T1000 (cell line): ENCODE measurements around the gene LIX1.
"Not testable (repeated sequence)": the region's sequence is repeated elsewhere in the genome, so short reads cannot be mapped to it uniquely, and the experiment has no call there.

Experiments used
- DNase-seq: peaks from one replicate; lab custom pipeline; 2025; ENCODE audit warnings: mixed read lengths; lab: John Stamatoyannopoulos, UW

The LIX1 gene

DNA sequence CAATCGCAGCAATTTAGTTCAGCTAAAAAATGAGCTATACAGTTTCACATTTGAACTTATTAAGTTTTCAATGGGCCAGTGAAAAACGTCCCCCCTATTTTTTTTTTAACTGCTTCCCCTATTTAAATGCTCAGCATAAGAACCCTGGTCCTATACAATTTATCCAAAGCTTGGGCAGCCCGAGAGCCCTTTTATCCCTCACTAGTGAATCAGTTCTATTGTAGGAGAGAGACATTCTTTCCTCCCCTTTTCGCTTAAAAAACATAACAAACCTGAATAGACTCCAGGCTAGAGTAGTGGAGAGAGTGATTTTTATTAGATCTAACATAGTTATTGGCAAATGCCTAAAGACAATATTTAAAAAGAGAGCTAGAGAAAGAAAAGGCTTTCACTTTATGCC lies 1.4 kb downstream of the LIX1 start:
- DNase-seq = no peak

DNA sequence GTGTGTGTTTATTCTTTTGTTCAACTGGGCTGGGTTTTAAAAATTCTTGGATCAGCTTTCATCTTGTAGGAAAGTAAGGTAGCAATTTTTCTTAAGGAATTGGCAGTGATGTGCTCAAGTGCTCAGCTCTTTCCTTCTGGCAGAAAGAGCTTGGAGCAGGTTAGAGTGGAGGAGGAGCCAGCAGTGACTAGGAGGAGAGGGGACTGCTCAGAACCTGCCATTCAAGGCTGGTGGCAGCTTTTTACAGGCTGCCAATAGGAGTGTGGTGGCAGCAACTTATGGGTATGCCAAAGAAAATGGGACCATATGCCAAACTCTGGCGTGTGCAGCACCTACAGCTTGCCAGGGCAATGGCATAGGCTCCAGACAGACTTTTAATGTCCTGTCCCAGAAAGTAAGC lies 2.2 kb downstream of the LIX1 start:
- DNase-seq = not testable (repeated sequence)

DNA sequence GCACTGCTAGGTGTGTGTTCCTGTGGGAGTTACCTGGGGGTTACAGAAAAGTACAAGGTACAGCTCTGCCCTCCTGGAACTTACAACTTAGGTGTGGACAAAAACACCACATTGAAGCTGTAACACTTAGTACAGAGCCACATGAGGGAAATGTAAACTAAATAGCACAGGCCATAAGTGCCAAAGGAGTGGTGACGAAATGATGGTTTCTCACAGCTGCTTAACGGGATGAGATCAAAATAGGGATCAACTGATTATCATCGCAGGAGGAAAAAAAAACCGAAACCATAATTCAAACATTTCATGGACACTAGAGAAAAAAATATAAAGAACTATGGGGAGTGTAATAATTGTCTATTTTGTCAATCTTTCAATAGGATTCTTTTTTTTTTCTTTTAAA lies 5.9 kb downstream of the LIX1 start:
- DNase-seq = no peak

DNA sequence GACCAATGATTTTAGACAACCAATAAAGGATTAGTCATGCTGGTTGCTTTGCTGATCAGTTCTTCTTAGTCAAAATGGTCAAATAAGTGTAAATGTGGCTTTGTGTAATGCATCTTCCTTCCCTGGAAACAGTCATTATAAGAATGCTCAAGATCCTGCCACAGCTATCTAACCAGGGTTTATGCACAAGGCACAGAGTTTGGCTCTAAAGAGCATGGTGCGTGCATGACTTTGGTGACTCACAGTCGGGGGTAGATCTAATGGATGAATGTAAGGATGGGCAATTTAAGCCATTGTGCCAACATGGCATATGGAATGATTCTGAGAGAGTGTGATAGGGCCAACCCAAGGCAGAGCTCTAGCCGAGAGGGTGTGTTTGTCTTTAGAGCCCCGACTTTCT lies 6.5 kb downstream of the LIX1 start:
- DNase-seq = no peak

DNA sequence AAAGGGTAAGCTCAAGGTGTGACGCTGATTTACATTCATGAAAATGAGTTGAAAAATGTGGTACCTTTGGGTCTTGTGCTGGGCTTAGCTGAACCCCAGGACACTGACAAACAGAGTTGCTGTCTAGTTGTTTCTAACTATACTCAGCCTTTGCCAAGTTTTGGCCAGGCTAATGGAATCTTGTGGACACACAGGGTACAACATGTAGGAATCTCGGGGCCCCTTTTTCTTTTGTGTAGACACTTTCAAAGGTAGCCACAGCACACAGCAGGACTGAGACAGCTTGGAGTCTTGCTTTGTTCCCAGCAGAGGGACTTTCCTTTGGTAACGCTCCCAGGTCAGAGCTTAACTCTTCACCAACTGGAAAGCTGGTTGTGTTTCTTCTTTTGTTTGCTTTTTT lies 7.8 kb downstream of the LIX1 start:
- DNase-seq = no peak

DNA sequence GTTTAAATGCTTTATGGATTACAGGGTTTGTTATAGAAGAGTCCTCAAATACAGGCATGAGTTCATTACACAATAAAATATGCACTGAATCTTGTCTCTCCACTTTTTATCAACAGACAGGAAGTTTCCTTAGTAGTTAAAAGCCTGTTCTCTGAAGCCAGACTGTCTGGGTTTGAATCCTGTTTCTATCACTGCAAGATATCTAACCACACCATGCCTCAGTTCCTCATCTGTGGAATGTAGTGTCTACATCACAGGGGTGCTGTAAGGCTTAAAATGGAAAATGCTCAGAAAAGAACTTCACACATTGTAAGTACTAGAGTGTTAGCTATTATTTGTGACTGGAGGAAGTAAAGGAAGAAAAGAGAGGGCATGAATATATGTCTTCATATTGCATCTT lies 9.3 kb downstream of the LIX1 start:
- no peak for DNase-seq

DNA sequence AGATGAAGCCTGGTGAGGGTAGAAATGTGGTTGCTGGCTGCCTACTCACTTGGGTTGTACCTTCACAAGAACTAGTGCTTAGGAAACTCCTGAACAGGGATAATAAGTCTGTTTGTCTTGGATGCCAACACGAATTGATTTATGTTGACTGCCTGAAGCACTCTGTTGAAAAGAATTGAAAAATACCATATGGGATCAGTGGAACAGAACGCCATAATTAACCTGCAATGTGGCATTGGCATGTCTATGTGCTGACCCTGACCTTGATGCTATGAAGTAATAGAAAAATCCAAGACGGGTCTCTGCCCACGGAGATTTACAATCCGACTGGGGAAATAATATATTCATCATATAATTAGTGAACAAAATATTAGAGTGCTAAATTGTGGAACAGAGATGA lies 10.5 kb downstream of the LIX1 start:
- DNase-seq = no peak

DNA sequence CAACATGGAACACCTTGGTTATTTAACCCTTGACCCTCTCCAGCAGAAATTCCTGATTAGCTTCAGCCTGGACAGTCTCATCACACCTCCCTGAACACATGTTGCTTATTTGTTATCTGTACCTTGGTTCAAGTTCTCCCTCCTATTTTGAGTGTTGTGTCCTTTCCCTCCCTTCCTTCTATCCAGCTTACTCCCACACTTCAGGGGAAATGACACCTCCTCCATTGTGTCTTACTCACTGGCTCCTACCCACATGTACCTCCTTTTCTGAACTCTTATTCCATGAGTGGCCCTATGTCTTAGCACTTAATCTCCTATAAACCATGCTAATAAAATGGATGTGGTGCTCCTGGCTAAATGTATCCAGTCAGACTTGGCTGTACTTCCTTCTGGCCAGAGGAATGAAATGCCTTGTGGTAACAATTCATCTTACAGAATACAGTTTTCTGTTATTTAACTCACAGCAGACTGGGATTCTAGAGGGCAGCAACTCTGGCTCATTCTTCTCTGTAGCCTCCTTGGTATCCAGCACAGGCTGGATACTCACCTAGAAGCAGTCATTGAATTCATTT lies 11.2 kb downstream of the LIX1 start:
- DNase-seq = no peak

DNA sequence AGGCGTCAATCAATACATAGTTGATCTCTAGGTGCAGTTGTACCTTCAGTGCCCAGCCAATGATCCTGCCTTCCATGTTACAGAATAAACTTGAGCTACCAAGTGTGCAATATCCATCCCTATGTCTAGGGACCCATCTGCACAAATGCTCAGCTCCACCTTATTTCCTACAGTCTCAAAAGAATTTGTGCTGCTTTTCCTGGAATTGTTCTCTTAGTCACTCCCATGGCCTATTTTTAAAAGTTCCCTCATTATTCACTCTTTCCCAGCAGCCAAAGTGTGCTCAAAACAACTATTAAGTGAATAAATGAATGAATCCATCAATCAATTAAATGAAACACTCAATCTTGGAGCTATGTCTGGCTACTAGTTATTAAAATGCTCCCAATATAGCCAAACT lies 14.7 kb downstream of the LIX1 start:
- DNase-seq = no peak

DNA sequence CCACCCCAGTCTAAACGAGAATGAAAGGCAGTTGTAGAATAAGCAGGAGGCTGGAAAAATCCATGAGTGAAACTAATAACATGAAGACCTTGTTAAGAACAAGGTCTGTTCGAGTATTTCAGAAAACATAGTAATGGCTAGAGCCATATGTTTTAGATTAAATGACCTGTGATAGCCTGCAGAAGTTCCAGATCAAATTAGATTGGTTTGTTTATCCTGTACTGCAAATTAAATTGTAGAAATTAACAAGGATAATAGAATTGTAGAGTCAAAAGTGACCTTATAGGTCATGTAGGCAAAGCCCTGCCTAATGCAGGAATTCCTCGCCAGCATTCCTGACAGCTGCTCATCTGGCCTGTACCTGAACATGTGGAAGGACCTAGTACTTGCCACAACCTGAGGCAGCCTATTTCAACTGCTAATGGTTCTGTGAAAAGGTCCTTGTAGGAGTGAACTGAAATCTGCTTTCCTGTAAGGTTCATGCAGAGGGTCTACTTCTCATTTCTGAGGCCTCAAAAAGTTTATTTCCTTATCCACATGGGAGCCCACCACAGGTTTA lies 17.2 kb downstream of the LIX1 start:
- no peak for DNase-seq

DNA sequence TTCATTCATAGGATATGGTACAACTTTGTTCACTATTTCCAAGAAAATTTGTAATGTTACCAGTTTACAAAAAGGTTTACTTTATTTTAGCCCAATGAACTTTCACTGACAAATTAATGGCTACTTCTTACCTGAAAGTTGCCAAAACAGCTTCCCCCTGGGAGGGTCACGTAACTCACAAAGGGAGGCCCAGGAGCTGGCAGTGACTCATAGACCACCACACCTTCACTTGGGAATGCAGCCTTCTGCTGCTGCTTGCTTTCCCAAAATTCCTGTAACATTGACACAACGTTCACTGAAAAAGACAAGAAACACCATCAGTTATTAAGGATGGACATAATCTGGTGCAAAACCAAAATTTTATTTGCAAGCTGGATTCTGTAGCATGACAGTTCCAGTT lies 18.1 kb downstream of the LIX1 start:
- DNase-seq = no peak

DNA sequence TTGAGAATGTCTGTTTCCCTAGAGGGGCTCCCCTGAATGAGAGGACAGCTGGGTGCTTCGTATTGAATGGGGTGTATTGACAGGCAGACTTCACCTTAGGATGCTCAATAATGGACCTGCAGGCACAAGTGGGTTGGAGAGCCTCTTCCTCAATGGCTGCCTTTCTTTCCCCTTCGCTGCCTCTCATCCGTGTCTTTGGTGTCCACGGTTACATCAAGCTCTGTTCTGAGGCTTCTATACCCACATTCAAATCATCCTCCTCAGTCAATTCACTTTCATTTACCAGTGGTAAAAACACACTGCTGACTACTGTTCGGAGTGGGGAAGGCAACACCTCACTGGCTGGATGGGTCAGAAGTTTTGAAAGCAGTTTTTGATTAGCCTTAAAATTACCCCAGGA lies 20.6 kb downstream of the LIX1 start:
- no peak for DNase-seq

DNA sequence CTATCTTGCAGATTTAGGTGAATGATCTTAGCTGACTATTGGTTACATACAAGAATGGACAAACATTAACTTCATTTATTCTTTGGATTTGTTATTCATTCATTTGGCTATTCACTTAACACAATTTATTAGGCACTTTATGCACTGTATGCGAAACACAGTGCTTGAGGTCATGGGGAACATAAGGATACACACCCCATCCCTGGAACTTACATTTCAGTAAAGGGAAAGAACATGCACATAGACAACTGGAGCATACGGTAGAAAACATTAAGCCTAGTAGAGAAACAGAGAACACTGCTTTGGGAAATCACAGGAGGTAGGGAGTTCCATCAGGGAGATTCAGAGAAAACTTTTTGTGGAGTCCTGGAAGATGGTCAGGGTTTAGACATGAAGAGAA lies 22.2 kb downstream of the LIX1 start:
- no peak for DNase-seq

DNA sequence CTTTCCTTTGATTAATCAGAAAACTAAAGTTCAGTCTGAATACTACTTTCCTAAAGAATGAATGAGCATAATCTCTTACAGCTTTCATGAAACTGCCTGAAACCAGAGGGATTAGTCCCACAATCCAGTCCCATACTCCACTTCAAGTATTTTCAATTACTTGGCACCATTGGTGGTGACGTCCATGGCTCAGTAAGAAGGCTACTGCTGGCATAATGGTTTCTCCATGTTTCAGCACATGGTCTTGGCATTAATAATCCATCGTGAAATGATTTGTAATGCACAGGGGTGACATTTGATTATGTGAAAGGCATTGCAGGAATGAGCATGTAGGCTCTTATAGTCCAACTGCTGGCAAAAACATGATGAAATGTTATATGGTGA lies 23.4 kb downstream of the LIX1 start:
- DNase-seq = no peak

DNA sequence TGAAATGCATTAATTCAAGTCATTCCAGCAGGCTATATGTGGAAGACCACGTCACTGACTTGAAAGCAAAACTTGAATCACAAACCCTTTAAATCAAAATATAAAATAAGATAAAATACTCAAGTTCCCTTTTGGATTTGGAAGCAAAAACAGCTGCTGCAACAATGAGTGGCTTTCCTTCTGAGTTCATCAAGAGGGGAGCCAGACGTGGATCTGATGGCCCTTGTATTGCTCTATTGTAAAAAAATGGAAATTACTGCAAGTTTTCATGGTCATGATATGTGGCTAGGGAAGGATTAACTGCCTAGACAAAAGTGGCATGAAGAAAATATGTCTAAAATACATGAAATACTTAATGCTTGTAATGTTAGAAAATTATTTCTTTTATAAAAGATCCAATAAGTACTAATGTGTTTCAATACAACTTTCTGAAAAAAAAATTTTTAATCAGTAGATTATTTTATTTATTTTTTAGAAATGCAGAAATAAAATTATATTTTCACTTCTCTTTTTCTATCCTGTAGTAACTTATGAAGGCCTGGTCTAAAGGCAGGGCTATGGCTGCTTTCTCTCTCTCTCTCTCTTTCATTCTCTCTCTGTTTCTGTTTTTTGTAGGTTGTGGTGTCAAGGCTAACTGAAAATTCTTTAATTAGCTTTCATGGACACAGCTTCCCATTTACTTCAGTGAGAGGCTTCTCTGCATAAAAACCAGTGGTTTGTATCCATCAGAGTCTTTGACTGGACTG lies 24.0 kb downstream of the LIX1 start:
- no peak for DNase-seq

DNA sequence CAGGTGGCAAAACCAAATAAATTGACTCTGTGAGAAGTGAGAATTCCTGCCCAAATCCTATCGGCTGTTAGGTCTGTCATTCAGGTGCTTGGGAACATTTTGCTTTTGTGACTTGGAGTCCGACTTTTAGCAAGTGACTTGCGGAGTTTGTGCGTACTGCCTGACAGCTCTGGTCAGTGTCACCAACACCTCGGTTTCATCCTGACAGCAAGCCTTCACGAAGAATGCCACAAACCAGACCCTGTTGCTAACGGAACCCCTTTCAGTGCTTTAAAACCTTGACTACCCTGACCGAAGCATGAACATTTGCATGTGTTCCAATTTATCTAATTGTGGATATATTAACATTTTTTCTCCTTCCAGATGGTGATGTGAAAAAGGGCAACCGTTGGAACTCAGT lies 26.5 kb downstream of the LIX1 start:
- no peak for DNase-seq

DNA sequence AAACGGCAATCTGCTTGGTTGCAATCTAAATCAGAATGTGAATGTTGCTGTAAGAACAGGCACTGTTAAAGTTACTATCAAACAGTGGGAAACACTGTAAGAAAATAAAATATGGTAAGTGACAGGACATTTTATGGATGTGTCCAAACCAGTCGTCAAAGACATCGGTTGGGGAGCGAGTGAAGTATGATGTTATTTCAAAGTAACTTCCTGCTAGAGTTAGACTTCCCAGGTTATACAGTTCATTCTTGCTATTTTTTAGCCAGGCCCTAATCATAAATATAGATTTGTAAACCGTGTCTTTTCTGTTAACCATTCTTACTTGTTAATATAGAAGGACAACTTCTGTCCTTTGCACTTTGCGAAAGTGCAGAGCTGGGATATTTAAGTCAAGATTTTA lies 30.2 kb downstream of the LIX1 start:
- DNase-seq = no peak

DNA sequence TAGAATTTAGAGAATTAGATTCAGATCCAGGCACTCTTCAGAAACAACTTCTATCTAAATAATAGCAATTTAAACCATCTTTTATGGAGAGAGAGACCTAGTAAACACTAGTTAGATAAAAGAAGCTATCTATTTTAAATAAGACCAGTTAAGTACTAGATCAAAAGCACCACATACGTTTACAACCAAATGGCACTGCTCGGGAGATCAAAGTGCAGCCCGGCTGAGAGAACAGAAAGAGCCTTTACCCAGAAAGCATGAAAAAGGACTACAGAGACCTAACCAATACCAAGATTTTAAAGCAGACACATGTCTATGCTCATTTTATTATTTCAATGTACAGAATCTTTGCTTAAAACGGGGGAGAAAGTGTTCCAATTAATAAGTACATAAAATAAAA lies 30.8 kb downstream of the LIX1 start:
- DNase-seq = no peak

DNA sequence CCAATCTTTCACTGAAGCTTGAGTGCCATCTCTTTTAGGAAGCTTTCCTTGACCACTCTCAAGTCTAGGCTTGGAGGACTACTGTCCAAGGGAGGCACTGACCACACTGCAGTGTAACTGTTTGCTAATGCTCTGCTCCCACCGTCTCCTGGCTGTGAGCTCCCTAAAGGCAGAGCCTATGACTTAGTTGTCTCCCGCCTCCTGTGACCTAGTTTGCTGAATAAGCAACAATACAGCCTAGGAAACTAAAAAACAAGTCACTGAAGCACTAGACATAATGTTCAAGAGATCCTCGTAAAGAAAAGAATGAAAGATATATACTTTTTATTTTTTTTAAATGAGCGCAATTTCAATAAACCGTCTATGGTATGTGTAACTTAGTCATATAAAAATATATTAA lies 31.4 kb downstream of the LIX1 start:
- no peak for DNase-seq

DNA sequence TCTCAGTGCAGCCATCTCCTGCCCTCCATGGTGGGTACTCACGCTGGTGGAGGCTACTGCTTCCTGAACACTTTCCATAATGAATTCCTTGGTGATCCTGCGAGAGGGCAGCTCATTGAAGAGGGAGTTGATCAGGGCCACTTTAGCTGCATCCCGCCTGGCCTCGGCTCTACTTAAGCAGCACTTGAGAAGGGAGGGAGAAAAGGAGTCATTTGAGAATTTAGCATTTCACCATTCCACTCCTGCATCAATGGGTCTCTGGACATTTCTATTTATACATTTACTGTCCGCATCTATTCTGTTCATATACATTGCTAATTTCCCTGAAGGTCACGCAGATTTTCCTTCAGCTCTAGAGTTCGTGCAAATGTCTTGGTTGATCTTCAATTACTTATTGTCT lies 35.1 kb downstream of the LIX1 start:
- DNase-seq = no peak

DNA sequence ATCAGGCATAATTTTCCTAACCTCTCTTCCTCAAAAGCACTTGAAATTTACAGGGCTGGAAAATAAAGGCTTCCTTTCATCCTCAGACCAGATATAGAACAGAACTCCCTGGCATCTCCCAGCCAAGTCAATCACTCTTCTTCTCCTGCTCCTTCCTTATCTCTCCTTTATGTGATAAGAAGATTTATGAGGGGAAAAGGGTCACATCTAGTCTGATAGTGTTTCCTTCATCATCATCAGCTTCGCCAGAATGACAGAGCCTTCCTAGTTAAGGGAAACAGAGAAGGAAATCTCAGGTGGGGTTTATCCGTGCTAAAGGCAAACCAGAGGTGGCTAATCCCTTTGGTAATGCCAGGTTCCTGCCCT lies 36.2 kb downstream of the LIX1 start:
- DNase-seq = no peak

DNA sequence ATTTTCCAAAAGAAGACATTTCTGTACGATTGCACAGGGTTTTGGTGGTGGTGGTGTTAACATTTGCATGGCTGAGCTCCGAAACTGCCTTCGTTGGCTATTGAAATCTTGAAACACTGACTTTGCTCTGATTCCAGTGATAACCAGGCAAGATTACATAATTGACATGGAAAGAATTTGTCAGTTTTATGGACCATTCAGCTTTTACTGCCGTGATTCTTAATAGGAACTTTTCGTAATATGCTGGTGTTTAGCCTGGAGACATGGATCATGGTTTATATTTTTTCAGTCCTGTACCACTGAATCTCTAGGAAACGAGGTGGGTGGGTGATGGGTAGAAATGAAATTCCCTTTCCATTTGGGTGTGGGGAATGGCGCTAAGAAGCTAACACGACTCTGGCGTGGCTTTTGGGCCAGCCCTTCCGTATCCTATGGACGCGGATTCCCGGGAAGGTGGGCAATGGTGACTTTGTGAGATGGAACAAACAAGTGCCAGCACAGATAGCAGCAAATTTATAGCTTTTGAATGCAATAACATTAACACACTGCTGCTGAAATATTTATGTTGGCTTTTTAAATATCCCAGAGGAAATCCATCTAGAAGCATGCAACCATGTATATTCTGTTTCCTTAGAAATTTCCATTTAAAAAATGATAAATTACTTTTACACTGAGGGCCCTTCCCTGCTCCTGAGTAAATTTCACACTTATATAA lies 36.8 kb downstream of the LIX1 start:
- no peak for DNase-seq

DNA sequence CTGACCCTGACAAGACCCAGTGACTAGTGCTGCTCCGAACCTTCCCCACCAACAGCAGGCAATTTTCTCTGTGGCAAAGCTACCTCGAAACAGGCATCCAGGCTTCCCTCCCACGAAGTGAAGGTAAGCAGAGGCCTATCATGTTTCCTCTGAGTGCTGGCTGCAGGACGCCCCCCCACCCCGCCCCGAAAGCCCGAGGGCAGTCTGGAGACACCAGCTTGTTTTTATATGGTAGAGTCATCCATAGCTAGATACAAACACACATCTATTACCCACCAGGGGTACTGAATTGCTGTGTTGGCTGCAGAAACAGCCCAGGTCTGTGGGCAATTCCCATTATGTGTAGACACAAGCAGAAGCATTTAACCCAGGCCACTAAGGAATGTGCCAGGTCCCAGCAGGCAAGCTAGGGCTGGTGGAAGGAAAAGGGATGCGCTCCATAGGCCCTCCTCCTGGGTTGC lies 40.4 kb downstream of the LIX1 start:
- peak; percentile 57 for DNase-seq
